CD14-positive monocyte (primary cell): ENCODE data around the gene VSX1. TPM values are rescaled to one million over a fixed set of nuclear protein-coding genes. Genes with fewer than 3 reads are reported as not detected.

Source experiments
- DNase-seq, 3 donors: peaks; one replicate each; pipeline ENCODE4 v3.0.0-alpha.2; 2011 to 2022
- H2AFZ ChIP-seq: 2 replicates; pipeline ENCODE4 v1.6.0; 2012; ENCODE audit warnings: mild to moderate bottlenecking, low read depth, low read length, inconsistent platforms; ENCODE audit not compliant: insufficient read depth, poor library complexity, severe bottlenecking
- H3K27ac ChIP-seq, 2 donors: 1 replicate in 1 of 2; 2 replicates in 1 of 2; pipeline ENCODE4 v1.5.1; 2012 to 2013; ENCODE audit warnings: low read length in 2 of 2, control low read depth in 1 of 2, inconsistent platforms in 1 of 2, low read depth in 1 of 2, mild to moderate bottlenecking in 1 of 2
- H3K27me3 ChIP-seq, 2 donors: one replicate each; pipeline versions ENCODE4 v1.6.0 to v1.6.1; 2011 to 2013; ENCODE audit warnings: low read length in 2 of 2; ENCODE audit not compliant: control insufficient read depth in 2 of 2, insufficient read depth in 2 of 2
- H3K36me3 ChIP-seq, 2 donors: replicated peaks in 1 of 2; 1 replicate in 1 of 2; 2 replicates in 1 of 2; pipeline versions ENCODE4 v1.5.1 to v1.6.1; 2012 to 2013; ENCODE audit warnings: low read length in 2 of 2, control low read depth in 1 of 2, inconsistent platforms in 1 of 2, mild to moderate bottlenecking in 1 of 2; ENCODE audit not compliant: insufficient read depth in 2 of 2, control insufficient read depth in 1 of 2
- H3K4me1 ChIP-seq, 2 donors: 1 replicate in 1 of 2; 2 replicates in 1 of 2; pipeline versions ENCODE4 v1.5.1 to v1.6.1; 2012 to 2013; ENCODE audit warnings: low read length in 2 of 2, control low read depth in 1 of 2, inconsistent platforms in 1 of 2, mild to moderate bottlenecking in 1 of 2, moderate library complexity in 1 of 2; ENCODE audit not compliant: insufficient read depth in 2 of 2, control insufficient read depth in 1 of 2
- H3K4me2 ChIP-seq: replicated peaks from 2 replicates; pipeline ENCODE3; 2012; ENCODE audit warnings: low read length, moderate library complexity, mild to moderate bottlenecking; ENCODE audit not compliant: poor library complexity, severe bottlenecking; ENCODE audit errors: extremely low read depth
- H3K4me3 ChIP-seq, 3 experiments: fragments of 200-600 bp in 1 of 3; sonication (generic) in 1 of 3; replicated peaks in 1 of 3; 1 replicate in 2 of 3; 2 replicates in 1 of 3; pipeline ENCODE4 v1.5.1; 2011 to 2013; ENCODE audit warnings: low read length in 3 of 3, mild to moderate bottlenecking in 3 of 3, control low read depth in 2 of 3, low read depth in 2 of 3, inconsistent platforms in 1 of 3, moderate library complexity in 1 of 3
- H3K79me2 ChIP-seq: 2 replicates; pipeline ENCODE4 v1.6.0; 2012; ENCODE audit warnings: mild to moderate bottlenecking, control low read depth, inconsistent platforms, low read length, moderate library complexity; ENCODE audit not compliant: insufficient read depth
- H3K9ac ChIP-seq: 2 replicates; pipeline ENCODE4 v1.6.0; 2017; ENCODE audit warnings: low read length, mild to moderate bottlenecking; ENCODE audit not compliant: insufficient read depth, poor library complexity, severe bottlenecking
- H3K9me3 ChIP-seq, 2 donors: replicated peaks in 1 of 2; 1 replicate in 1 of 2; 2 replicates in 1 of 2; pipeline versions ENCODE4 v1.5.1 to v1.6.1; 2012 to 2013; ENCODE audit warnings: low read length in 2 of 2, control low read depth in 1 of 2; ENCODE audit not compliant: control insufficient read depth in 1 of 2, insufficient read depth in 1 of 2
- H4K20me1 ChIP-seq: 2 replicates; pipeline ENCODE4 v1.6.0; 2012; ENCODE audit warnings: mild to moderate bottlenecking, low read length, control low read depth, moderate library complexity; ENCODE audit not compliant: insufficient read depth
- H3K27ac Mint-ChIP-seq, 7 donors: one replicate each; pipeline ENCODE4 v1.8.0; 2020; ENCODE audit warnings: mild to moderate bottlenecking in 7 of 7, mixed read lengths in 7 of 7, moderate library complexity in 6 of 7, inconsistent platforms in 2 of 7
- H3K27me3 Mint-ChIP-seq, 3 donors: one replicate each; pipeline ENCODE4 v1.8.0; 2021 to 2022; ENCODE audit warnings: low read depth in 3 of 3, mild to moderate bottlenecking in 3 of 3, mixed read lengths in 3 of 3, moderate library complexity in 3 of 3, inconsistent platforms in 1 of 3
- H3K36me3 Mint-ChIP-seq, 2 donors: one replicate each; pipeline ENCODE4 v1.8.0; 2020; ENCODE audit warnings: mixed read lengths in 2 of 2, inconsistent platforms in 1 of 2, mild to moderate bottlenecking in 1 of 2
- H3K4me1 Mint-ChIP-seq: one replicate; pipeline ENCODE4 v1.8.0; 2020; ENCODE audit warnings: mild to moderate bottlenecking, mixed read lengths
- H3K4me3 Mint-ChIP-seq, 2 donors: one replicate each; pipeline ENCODE4 v1.8.0; 2020; ENCODE audit warnings: mild to moderate bottlenecking in 2 of 2, mixed read lengths in 2 of 2, moderate library complexity in 1 of 2
- H3K9me3 Mint-ChIP-seq, 7 donors: one replicate each; pipeline ENCODE4 v1.8.0; 2020 to 2022; ENCODE audit warnings: mixed read lengths in 7 of 7, mild to moderate bottlenecking in 6 of 7, moderate library complexity in 6 of 7, inconsistent platforms in 2 of 7
- CTCF ChIP-seq: fragments of 200-600 bp; IDR thresholded peaks from one replicate; pipeline ENCODE4 v1.8.0; 2022; ENCODE audit warnings: antibody characterized with exemption, mild to moderate bottlenecking
- WGBS: methylation state at CpG from one replicate; pipeline ENCODE4 v1.1.5; 2013; ENCODE audit warnings: missing lambda C conversion rate; ENCODE audit not compliant: insufficient coverage; 5-methylcytosine and 5-hydroxymethylcytosine counted together
- intact Hi-C, 2 donors: fragments of 100-400 bp; cut with micrococcal nuclease; formaldehyde crosslinking; loops; one replicate each; pipeline versions ENCODE4 v1.15.0 to v1.15.1; 2023
- polyA plus RNA-seq, 3 donors: library from polyadenylated mRNA; depleted of rRNA in 1 of 3; unstranded in 2 of 3; stranded (reverse) in 1 of 3; fragments of 300-500 nt in 2 of 3; fragments of >200 nt in 1 of 3; fragmentation: Illumina TruSeq in 2 of 3; gene quantifications; 1 replicate in 2 of 3; 2 replicates in 1 of 3; pipeline ENCODE4 v1.2.3, GENCODE V29; 2012 to 2021

Gene VSX1
- polyA plus RNA-seq, 3 donors = not detected

- WGBS = over 99% methylated on average over 16 of the region's 17 CpGs
- peak overlapping the region in 2 of 7 donors; percentile 7 to 46 for H3K27ac Mint-ChIP-seq
- DNase-seq = no peak
- Histone ChIP-seq H3K4me2 (no peak overlapping the region), H3K27me3 (no peaks in the 10 kb centered on the region), H3K36me3 (peaks cover 24 to 33% of the 10 kb centered on the region in 2 donors), H3K79me2 (peaks cover 40% of the 10 kb centered on the region), H3K27ac (no peak overlapping the region), H4K20me1 (peaks cover 45% of the 10 kb centered on the region), H3K9me3 (no peaks in the 10 kb centered on the region), H3K4me3 (no peak overlapping the region), H3K9ac (no peak overlapping the region), H2AFZ (no peak overlapping the region), H3K4me1 (peaks cover 17 to 23% of the 10 kb centered on the region in 2 donors)
- no peak for TF ChIP-seq CTCF
- no peaks in the 10 kb centered on the region for H3K9me3 Mint-ChIP-seq
- peaks cover 27 to 32% of the 10 kb centered on the region in 2 donors for H3K36me3 Mint-ChIP-seq
- peaks cover 36% of the 10 kb centered on the region for H3K4me1 Mint-ChIP-seq
- H3K27me3 Mint-ChIP-seq = no peaks in the 10 kb centered on the region
- no peak overlapping the region for H3K4me3 Mint-ChIP-seq
- intact Hi-C loops = loop anchor here in 1 of 2 donors (10.0 kb wide), 1 partner anchor 344 kb away; the partner anchor contains the start of gene ABHD12
Measured at GRCh38 chr20:25050501-25051350, 31.2 kb downstream of the VSX1 start.

- peaks cover 17 to 18% of the 10 kb centered on the region in 2 donors for H3K4me1 ChIP-seq
- intact Hi-C loops = loop anchor here in 1 of 2 donors (10.0 kb wide), 1 partner anchor 345 kb away; the partner anchor contains the start of gene ABHD12
- peaks cover 27 to 31% of the 10 kb centered on the region in 2 donors for H3K36me3 Mint-ChIP-seq
- no peak overlapping the region for H3K4me3 ChIP-seq
- H3K4me3 Mint-ChIP-seq = no peak overlapping the region
- no peak overlapping the region for H3K9ac ChIP-seq
- DNase-seq = no peak
- no peak overlapping the region for H3K27ac ChIP-seq
- peaks cover 38% of the 10 kb centered on the region for H3K79me2 ChIP-seq
- H3K36me3 ChIP-seq = peaks cover 24 to 33% of the 10 kb centered on the region in 2 donors
- peaks cover 30% of the 10 kb centered on the region for H3K4me1 Mint-ChIP-seq
- no peaks in the 10 kb centered on the region for H3K9me3 Mint-ChIP-seq
- no peak overlapping the region for H3K27ac Mint-ChIP-seq
- H3K4me2 ChIP-seq = no peak overlapping the region
- H3K27me3 Mint-ChIP-seq = no peaks in the 10 kb centered on the region
- peaks cover 40% of the 10 kb centered on the region for H4K20me1 ChIP-seq
- 88% methylated on average over 7 of the region's 7 CpGs for WGBS
- no peak overlapping the region for H2AFZ ChIP-seq
- no peak for TF ChIP-seq CTCF
- no peaks in the 10 kb centered on the region for H3K27me3 ChIP-seq
- no peaks in the 10 kb centered on the region for H3K9me3 ChIP-seq
Measured at GRCh38 chr20:25050082-25050481, 31.9 kb downstream of the VSX1 start.
